Esophagus squamous epithelium (tissue), 5 donors: ENCODE results near the gene RAPGEF1. TPM values are rescaled to one million over a fixed set of nuclear protein-coding genes. Genes with fewer than 3 reads are reported as not detected.

Source experiments
- DNase-seq: peaks from one replicate; lab custom pipeline; 2025; lab: John Stamatoyannopoulos, UW
- H3K27ac ChIP-seq, 4 donors: fragments of 200-600 bp; sonication (generic); one replicate each; pipeline ENCODE4 v1.5.1; 2016 to 2019; ENCODE audit warnings: mild to moderate bottlenecking in 1 of 4
- H3K27me3 ChIP-seq, 4 donors: fragments of 200-600 bp; sonication (generic); 1 replicate in 3 of 4; 2 replicates in 1 of 4; pipeline versions ENCODE4 v1.5.1 to v1.6.0; 2017 to 2021; ENCODE audit warnings: antibody characterized with exemption in 1 of 4
- H3K36me3 ChIP-seq, 3 donors: fragments of 200-600 bp; sonication (generic); one replicate each; pipeline ENCODE4 v1.5.1; 2016 to 2019
- H3K4me1 ChIP-seq, 3 donors: fragments of 200-600 bp; sonication (generic); one replicate each; pipeline ENCODE4 v1.5.1; 2017 to 2019
- H3K4me3 ChIP-seq, 4 donors: fragments of 200-600 bp; sonication (generic); 1 replicate in 3 of 4; 2 replicates in 1 of 4; pipeline ENCODE4 v1.5.1; 2016 to 2019; ENCODE audit warnings: mild to moderate bottlenecking in 2 of 4, moderate library complexity in 1 of 4
- H3K9me3 ChIP-seq, 3 donors: fragments of 200-600 bp; sonication (generic); one replicate each; pipeline ENCODE4 v1.5.1; 2016 to 2019
- POLR2A ChIP-seq, 4 donors: fragments of 450-650 bp; IDR thresholded peaks; one replicate each; pipeline ENCODE4 v1.6.1; 2017; ENCODE audit warnings: antibody characterized with exemption in 4 of 4, mild to moderate bottlenecking in 4 of 4, moderate library complexity in 3 of 4
- WGBS, 2 donors: methylation state at CpG; one replicate each; pipeline ENCODE4 v1.1.5; 2018; 5-methylcytosine and 5-hydroxymethylcytosine counted together
- intact Hi-C: fragments of 100-400 bp; cut with DNase I; formaldehyde crosslinking; loops from one replicate; pipeline ENCODE4 v1.15.0; 2022
- total RNA-seq, 4 donors: library from RNA; depleted of rRNA; stranded (reverse); fragments of >200 nt; gene quantifications; one replicate each; pipeline ENCODE4 v1.1.0, GENCODE V29; 2016
- TF ChIP-seq, protein P1 (sequence below), 6 experiments: fragments of 450-650 bp in 4 of 6; fragments of 200-600 bp in 2 of 6; sonication (generic) in 2 of 6; IDR thresholded peaks; one replicate each; pipeline ENCODE4 v1.5.1; 2016 to 2019; ENCODE audit warnings: antibody characterized with exemption in 6 of 6, mild to moderate bottlenecking in 4 of 6, moderate library complexity in 4 of 6
- donor health status: DM: yes; HTN: yes; CAD: no.

The RAPGEF1 gene
- total RNA-seq, 4 donors from 2014 or later = 12.2 to 40.4 (median 19.0) TPM

GRCh38 chr9:131593091-131593820 is 146.6 kb downstream of the RAPGEF1 start:
- Histone ChIP-seq H3K4me3 (no peak overlapping the region), H3K27me3 (no peaks in the 10 kb centered on the region), H3K9me3 (no peaks in the 10 kb centered on the region), H3K4me1 (peaks cover 0 to 17% (median 0%) of the 10 kb centered on the region in 3 donors), H3K27ac (no peak overlapping the region), H3K36me3 (peaks cover 36 to 94% (median 36%) of the 10 kb centered on the region in 3 donors)
- intact Hi-C loops = no loop called here
- 56 to 68% methylated on average over 4 to 12 of the region's 15 CpGs for WGBS, 2 donors
- no peak for DNase-seq
- TF ChIP-seq, protein P1, sequence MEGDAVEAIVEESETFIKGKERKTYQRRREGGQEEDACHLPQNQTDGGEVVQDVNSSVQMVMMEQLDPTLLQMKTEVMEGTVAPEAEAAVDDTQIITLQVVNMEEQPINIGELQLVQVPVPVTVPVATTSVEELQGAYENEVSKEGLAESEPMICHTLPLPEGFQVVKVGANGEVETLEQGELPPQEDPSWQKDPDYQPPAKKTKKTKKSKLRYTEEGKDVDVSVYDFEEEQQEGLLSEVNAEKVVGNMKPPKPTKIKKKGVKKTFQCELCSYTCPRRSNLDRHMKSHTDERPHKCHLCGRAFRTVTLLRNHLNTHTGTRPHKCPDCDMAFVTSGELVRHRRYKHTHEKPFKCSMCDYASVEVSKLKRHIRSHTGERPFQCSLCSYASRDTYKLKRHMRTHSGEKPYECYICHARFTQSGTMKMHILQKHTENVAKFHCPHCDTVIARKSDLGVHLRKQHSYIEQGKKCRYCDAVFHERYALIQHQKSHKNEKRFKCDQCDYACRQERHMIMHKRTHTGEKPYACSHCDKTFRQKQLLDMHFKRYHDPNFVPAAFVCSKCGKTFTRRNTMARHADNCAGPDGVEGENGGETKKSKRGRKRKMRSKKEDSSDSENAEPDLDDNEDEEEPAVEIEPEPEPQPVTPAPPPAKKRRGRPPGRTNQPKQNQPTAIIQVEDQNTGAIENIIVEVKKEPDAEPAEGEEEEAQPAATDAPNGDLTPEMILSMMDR (IDR thresholded peaks at IDR 0.05) = no peak
- no peak for TF ChIP-seq POLR2A (IDR thresholded peaks at IDR 0.05)

DNA sequence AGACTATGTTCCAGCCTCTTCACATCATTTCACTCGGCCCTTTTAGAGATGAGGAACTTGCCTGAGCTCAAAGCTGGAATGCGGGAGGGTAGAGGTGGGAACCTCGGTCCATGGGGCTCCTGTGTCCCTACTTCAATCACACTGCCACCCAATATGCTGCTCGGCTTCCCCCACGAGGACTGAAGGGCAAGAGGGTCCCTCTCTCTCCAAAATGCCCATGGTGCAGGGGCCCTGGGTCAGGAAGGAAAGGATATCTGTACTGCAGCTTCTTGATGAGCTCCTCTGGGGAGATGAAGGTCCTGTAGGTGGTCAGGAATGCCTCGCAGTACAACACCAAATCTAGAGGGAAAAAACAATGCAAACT is 148.0 kb downstream of the RAPGEF1 start:
- H3K4me3 ChIP-seq = no peak overlapping the region
- peaks cover 32 to 91% (median 33%) of the 10 kb centered on the region in 3 donors for H3K36me3 ChIP-seq
- peaks cover 0 to 17% (median 0%) of the 10 kb centered on the region in 3 donors for H3K4me1 ChIP-seq
- intact Hi-C loops = loop anchor here (2.0 kb wide), 1 partner anchor 149 kb away; the partner anchor contains the start of gene RAPGEF1
- TF ChIP-seq POLR2A (IDR thresholded peaks at IDR 0.05) = no peak
- TF ChIP-seq, protein P1 (IDR thresholded peaks at IDR 0.05) = no peak
- no peaks in the 10 kb centered on the region for H3K27me3 ChIP-seq
- DNase-seq = no peak
- WGBS, 2 donors = 58 to 100% methylated on average over 2 to 4 of the region's 6 CpGs
- H3K9me3 ChIP-seq = no peaks in the 10 kb centered on the region
- no peak overlapping the region for H3K27ac ChIP-seq

GRCh38 chr9:131590907-131591844 is 148.7 kb downstream of the RAPGEF1 start:
- no peaks in the 10 kb centered on the region for H3K27me3 ChIP-seq
- intact Hi-C loops = loop anchor here (2.0 kb wide), 1 partner anchor 150 kb away; the partner anchor contains the start of gene RAPGEF1
- H3K4me3 ChIP-seq = no peak overlapping the region
- peaks cover 26 to 85% (median 27%) of the 10 kb centered on the region in 3 donors for H3K36me3 ChIP-seq
- H3K4me1 ChIP-seq = peaks cover 0 to 17% (median 0%) of the 10 kb centered on the region in 3 donors
- DNase-seq = peak; percentile 38
- no peak for TF ChIP-seq POLR2A (IDR thresholded peaks at IDR 0.05)
- TF ChIP-seq, protein P1 (IDR thresholded peaks at IDR 0.05) = peak; percentile 62 to 92 (median 89)
- H3K9me3 ChIP-seq = no peaks in the 10 kb centered on the region
- 58 to 87% methylated on average over 3 to 20 of the region's 21 CpGs for WGBS, 2 donors
- peak overlapping the region in 1 of 4 donors; percentile 6 for H3K27ac ChIP-seq

DNA sequence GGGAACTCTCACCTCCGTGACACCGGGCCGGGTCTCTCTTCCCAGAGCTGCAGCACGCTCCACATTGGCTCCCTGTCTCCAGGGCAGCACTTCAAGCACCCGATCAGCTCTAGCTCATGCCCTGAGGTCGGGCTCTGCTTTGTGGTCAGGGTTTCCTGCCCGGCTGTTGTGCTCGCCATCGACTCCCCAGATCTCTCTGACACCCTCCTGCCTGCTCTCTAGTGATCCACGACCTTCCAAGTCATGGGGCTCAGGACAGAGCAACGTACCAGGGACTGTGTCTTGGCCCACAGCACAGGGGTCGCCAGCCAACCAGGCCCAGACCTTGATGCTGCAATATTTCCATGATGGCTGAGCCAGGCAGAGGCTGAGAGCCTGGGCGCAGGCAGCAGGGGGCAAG is 149.4 kb downstream of the RAPGEF1 start:
- peaks cover 20 to 81% (median 21%) of the 10 kb centered on the region in 3 donors for H3K36me3 ChIP-seq
- DNase-seq = no peak
- 66 to 69% methylated on average over 6 to 8 of the region's 13 CpGs for WGBS, 2 donors
- H3K4me1 ChIP-seq = peaks cover 0 to 19% (median 0%) of the 10 kb centered on the region in 3 donors
- H3K4me3 ChIP-seq = no peak overlapping the region
- no peaks in the 10 kb centered on the region for H3K9me3 ChIP-seq
- intact Hi-C loops = loop anchor here (2.0 kb wide), 1 partner anchor 150 kb away; the partner anchor contains the start of gene RAPGEF1
- TF ChIP-seq, protein P1 (IDR thresholded peaks at IDR 0.05) = no peak
- TF ChIP-seq POLR2A (IDR thresholded peaks at IDR 0.05) = no peak
- H3K27me3 ChIP-seq = no peaks in the 10 kb centered on the region
- H3K27ac ChIP-seq = peak overlapping the region in 1 of 4 donors; percentile 6
